Activated CD8-positive, alpha-beta T cell treated with anti-CD3 and anti-CD28 coated beads, Interleukin-2, amount 10 ng/mL, durations not matched to agents 7 days and 5 days (primary cell): Measurements from ENCODE around the gene ADGRB2. TPM values are rescaled to one million over a fixed set of nuclear protein-coding genes. Genes with fewer than 3 reads are reported as not detected.
"Not testable (repeated sequence)": the region's sequence is repeated elsewhere in the genome, so short reads cannot be mapped to it uniquely, and the experiment has no call there.

Source experiments
- ATAC-seq: fragments of 150-1000 bp; cut with Tn5 transposase; one replicate; pipeline ENCODE4 v1.10.0; 2021; ENCODE audit warnings: moderate library complexity
- CTCF ChIA-PET: fragments of 350-600 bp; sonication (Branson Sonifier 250); formaldehyde crosslinking; loops from one replicate; lab custom pipeline; 2021; ENCODE audit warnings: antibody characterized with exemption; lab: Charles Lee
- POLR2A ChIA-PET: fragments of 350-600 bp; sonication (Branson Sonifier 250); formaldehyde crosslinking; loops from one replicate; lab custom pipeline; 2021; ENCODE audit warnings: antibody characterized with exemption; lab: Charles Lee
- DNase-seq: peaks from one replicate; pipeline ENCODE4 v3.0.0-alpha.2; 2020
- H3K27ac Mint-ChIP-seq: one replicate; pipeline ENCODE4 v1.8.0; 2021; ENCODE audit warnings: mild to moderate bottlenecking, mixed read lengths
- H3K27me3 Mint-ChIP-seq: one replicate; pipeline ENCODE4 v1.8.0; 2021; ENCODE audit warnings: low read depth, mixed read lengths
- H3K36me3 Mint-ChIP-seq: one replicate; pipeline ENCODE4 v1.8.0; 2021; ENCODE audit warnings: low read depth, mixed read lengths
- H3K4me1 Mint-ChIP-seq: one replicate; pipeline ENCODE4 v1.8.0; 2021; ENCODE audit warnings: low read depth, mixed read lengths
- H3K4me3 Mint-ChIP-seq: one replicate; pipeline ENCODE4 v1.8.0; 2021; ENCODE audit warnings: mild to moderate bottlenecking, mixed read lengths
- H3K9me3 Mint-ChIP-seq: one replicate; pipeline ENCODE4 v1.8.0; 2022; ENCODE audit warnings: mixed read lengths; ENCODE audit not compliant: insufficient read depth
- total RNA-seq, 2 experiments: library from RNA; stranded (reverse); gene quantifications; one replicate each; pipeline ENCODE4 v1.2.3, GENCODE V29; 2021

ADGRB2 gene
- total RNA-seq, 2 experiments from 2014 or later: 0.05 to 0.37 TPM

GRCh38 chr1:31714442-31715086 is 49.6 kb downstream of the ADGRB2 start:
- DNase-seq (peak; percentile 36), ATAC-seq (peak; percentile 66)
- Mint-ChIP-seq H3K4me1 (peaks cover 10% of the 10 kb centered on the region), H3K36me3 (no peaks in the 10 kb centered on the region), H3K4me3 (no peak overlapping the region), H3K27ac (no peak overlapping the region), H3K9me3 (no peaks in the 10 kb centered on the region), H3K27me3 (peaks cover 56% of the 10 kb centered on the region)
- CTCF ChIA-PET: interaction anchor here (0.9 to 2.7 kb wide), 7 partner anchors 10 to 349 kb away, joined by 3 to 15 read pairs (median 4); partner anchors contain the start of gene COL16A1
- POLR2A ChIA-PET: no interaction called here

DNA sequence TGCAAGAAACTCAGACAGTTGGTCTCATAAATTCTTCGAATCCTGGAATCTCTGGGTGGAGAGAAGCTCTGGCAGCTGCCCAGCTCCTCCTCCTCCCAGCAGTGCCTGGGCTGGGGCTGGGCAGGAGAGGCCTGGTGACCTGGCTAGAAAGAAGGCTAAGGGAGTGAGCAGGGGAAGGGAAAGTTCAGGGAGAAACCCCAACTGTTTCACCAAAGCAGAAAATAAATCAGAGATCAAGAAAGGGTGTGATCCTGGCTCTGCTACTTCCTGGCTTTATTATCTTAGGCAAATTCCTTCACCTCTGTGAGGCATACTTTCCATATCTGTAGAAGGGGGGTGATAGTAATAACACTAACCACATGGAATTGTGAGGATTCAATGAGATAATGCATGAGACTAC is 51.5 kb downstream of the ADGRB2 start:
- no peak for DNase-seq
- H3K27ac Mint-ChIP-seq: no peak overlapping the region
- H3K4me1 Mint-ChIP-seq: peaks cover 18% of the 10 kb centered on the region
- peaks cover 58% of the 10 kb centered on the region for H3K27me3 Mint-ChIP-seq
- ChIA-PET POLR2A (no interaction called here), CTCF (interaction anchor here (1.4 to 1.9 kb wide), 3 partner anchors 33 to 77 kb away, joined by 5 to 8 read pairs (median 7); no protein-coding TSS in a partner anchor)
- no peak for ATAC-seq
- no peak overlapping the region for H3K4me3 Mint-ChIP-seq
- no peaks in the 10 kb centered on the region for H3K36me3 Mint-ChIP-seq
- H3K9me3 Mint-ChIP-seq: no peaks in the 10 kb centered on the region

DNA sequence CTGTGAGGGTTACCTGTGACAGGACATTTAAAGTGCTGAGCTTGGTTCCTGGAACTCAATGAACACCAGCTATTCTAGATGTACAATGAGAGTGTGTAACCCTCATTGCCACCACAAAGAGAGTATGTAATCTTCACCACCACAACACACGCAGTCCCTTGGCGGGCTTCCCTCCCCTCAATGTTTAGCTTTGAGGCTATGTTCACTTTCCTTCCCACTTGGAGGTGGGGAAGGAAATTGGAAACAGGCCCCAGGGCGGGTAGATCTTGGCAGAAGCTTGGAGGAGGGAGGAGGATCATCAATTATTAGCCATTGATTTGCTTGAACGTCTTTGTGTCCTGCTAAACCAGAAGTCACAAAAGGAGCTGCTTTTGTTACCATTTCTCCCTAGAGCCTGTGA is 52.1 kb downstream of the ADGRB2 start:
- Mint-ChIP-seq H3K9me3 (no peaks in the 10 kb centered on the region), H3K27ac (no peak overlapping the region), H3K4me1 (peaks cover 21% of the 10 kb centered on the region), H3K36me3 (no peaks in the 10 kb centered on the region), H3K27me3 (peaks cover 58% of the 10 kb centered on the region), H3K4me3 (no peak overlapping the region)
- ATAC-seq: no peak
- ChIA-PET POLR2A (interaction anchor here (0.7 kb wide), 1 partner anchor 33 kb away, joined by 3 read pairs; no protein-coding TSS in a partner anchor), CTCF (interaction anchor here (0.6 to 1.9 kb wide), 5 partner anchors 22 to 338 kb away, joined by 3 to 8 read pairs (median 5); no protein-coding TSS in a partner anchor)
- DNase-seq: no peak

DNA sequence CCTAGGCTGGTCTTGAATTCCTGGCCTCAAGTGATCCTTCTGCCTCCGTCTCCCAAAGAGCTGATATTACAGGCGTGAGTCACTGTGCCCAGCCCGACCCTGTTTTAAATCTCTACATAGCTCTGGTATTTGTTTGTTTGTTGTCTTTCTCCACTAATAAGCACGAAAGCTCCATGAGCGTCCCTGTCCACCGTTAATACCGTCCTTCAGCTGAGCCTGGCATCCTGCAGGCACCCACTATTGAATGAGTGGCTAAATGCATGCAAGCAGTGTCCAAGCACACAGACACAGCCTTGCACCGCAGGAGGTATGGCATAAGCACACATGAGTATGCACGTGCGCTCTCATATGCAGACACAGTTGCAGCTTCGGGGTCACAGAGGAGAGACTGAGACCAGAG is 55.8 kb downstream of the ADGRB2 start:
- Mint-ChIP-seq H3K4me3 (no peak overlapping the region), H3K36me3 (no peaks in the 10 kb centered on the region), H3K4me1 (peaks cover 33% of the 10 kb centered on the region), H3K27ac (no peak overlapping the region), H3K27me3 (peaks cover 54% of the 10 kb centered on the region), H3K9me3 (no peaks in the 10 kb centered on the region)
- ChIA-PET POLR2A (no interaction called here), CTCF (interaction anchor here (1.2 to 1.6 kb wide), 2 partner anchors 26 to 64 kb away, joined by 3 to 4 read pairs; partner anchors contain the start of gene PEF1)
- no peak for ATAC-seq
- DNase-seq: no peak

- DNase-seq (no peak), ATAC-seq (no peak)
- POLR2A ChIA-PET: no interaction called here
- H3K9me3 Mint-ChIP-seq: no peaks in the 10 kb centered on the region
- H3K4me1 Mint-ChIP-seq: peaks cover 33% of the 10 kb centered on the region
- CTCF ChIA-PET: interaction anchor here (1.2 to 1.6 kb wide), 2 partner anchors 26 to 63 kb away, joined by 3 to 4 read pairs; partner anchors contain the start of gene PEF1
- H3K4me3 Mint-ChIP-seq: no peak overlapping the region
- peaks cover 55% of the 10 kb centered on the region for H3K27me3 Mint-ChIP-seq
- no peaks in the 10 kb centered on the region for H3K36me3 Mint-ChIP-seq
- peak overlapping the region; percentile 17 for H3K27ac Mint-ChIP-seq
Observed at GRCh38 chr1:31707711-31708110, 56.4 kb downstream of the ADGRB2 start.

GRCh38 chr1:31707059-31707600 is 57.0 kb downstream of the ADGRB2 start:
- H3K27me3 Mint-ChIP-seq: peaks cover 55% of the 10 kb centered on the region
- H3K27ac Mint-ChIP-seq, ATAC-seq, H3K9me3 Mint-ChIP-seq, H3K4me3 Mint-ChIP-seq, DNase-seq, H3K36me3 Mint-ChIP-seq, POLR2A ChIA-PET: not testable (repeated sequence)
- peaks cover 33% of the 10 kb centered on the region for H3K4me1 Mint-ChIP-seq
- CTCF ChIA-PET: interaction anchor here (1.2 to 1.6 kb wide), 2 partner anchors 25 to 62 kb away, joined by 3 to 4 read pairs; partner anchors contain the start of gene PEF1

GRCh38 chr1:31706384-31707058 is 57.6 kb downstream of the ADGRB2 start:
- Mint-ChIP-seq H3K4me1 (peaks cover 33% of the 10 kb centered on the region), H3K27ac (no peak overlapping the region), H3K27me3 (peaks cover 52% of the 10 kb centered on the region), H3K4me3 (no peak overlapping the region), H3K36me3 (no peaks in the 10 kb centered on the region), H3K9me3 (no peaks in the 10 kb centered on the region)
- ATAC-seq (no peak), DNase-seq (no peak)
- CTCF ChIA-PET: no interaction called here
- POLR2A ChIA-PET: no interaction called here

DNA sequence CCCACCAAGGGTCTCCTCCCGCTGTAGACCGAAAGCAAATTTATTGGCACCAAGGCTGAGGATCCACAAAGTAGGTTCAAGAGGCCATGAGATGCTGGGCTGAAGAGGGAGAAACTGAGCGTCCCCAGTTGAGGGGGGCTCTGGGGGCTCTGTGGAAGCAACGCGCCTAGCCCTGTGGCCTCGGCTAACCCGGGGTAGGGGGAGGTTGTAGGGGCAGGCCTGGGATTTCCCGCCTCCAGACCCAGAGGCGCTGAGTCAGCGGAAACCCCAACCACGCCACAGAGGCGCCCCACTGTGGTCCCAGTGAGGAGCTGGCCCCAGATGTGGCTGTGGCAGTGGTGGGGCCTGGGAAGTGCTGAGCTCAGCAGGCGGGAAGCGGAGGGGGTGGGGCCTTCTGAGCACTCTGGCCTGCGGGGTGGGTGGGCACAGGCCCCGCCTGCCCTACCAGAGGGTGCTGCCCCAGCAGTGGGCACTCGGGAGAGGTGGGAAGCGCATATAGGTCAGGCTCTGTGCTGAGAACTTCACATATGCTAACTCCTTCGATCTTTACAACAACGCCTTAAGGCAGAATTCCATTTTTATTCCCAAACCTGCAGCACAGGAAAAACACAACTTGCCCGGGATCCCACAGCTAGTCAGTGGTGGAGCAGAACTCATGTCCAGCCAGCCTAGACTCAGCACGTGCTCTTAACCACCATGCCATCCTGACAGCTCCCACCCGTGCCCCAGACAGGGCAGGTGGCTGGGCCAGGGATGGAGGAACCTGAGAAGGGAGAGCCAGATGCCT is 58.9 kb downstream of the ADGRB2 start:
- Mint-ChIP-seq H3K27me3 (peaks cover 52% of the 10 kb centered on the region), H3K4me3 (peak overlapping the region; percentile 7), H3K36me3 (no peaks in the 10 kb centered on the region), H3K9me3 (no peaks in the 10 kb centered on the region), H3K27ac (no peak overlapping the region), H3K4me1 (peaks cover 41% of the 10 kb centered on the region)
- POLR2A ChIA-PET: no interaction called here
- CTCF ChIA-PET: interaction anchor here (0.7 to 2.9 kb wide), 8 partner anchors 10 to 83 kb away, joined by 3 to 14 read pairs (median 6); no protein-coding TSS in a partner anchor
- DNase-seq (peak; percentile 79), ATAC-seq (peak; percentile 79)

DNA sequence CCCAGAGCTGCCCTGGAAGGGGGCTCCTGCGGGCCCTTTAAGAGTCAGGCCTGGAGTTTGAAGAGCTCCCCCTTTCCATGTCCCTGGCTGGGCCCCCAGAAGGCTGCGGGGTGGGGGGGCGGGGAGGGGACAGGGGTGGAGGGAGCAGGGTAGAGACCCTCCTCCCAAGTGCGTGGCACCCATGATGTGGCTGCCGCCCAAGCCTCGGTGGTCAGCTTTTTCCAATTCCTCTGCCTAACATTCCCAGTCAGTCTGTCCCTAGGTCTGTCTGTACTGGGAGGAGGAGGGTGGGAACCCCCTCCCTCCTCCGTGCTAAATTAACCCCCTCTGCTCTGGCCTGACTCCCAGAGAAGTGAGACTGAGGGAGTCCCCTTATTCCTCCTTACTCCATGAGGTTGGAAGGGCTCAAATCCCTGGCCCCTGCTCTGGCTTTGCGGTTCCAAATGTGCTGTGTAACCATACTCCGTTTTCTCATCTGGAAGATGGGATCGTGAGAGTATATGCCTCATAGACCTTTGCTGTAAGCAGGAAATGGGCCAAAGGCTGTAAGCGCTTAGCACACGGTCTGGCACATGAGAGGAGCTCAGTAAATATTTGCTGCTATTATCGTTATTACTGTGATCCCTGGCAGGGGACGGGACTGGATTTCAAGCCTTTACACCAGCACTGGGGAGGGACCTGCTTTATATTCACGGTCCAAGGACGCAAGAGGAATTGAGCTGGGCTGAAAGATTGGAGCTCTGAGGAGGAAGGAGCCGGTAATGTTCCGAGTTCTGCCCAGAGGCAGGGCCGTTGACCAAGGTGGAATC is 59.7 kb downstream of the ADGRB2 start:
- peaks cover 46% of the 10 kb centered on the region for H3K4me1 Mint-ChIP-seq
- POLR2A ChIA-PET: no interaction called here
- no peaks in the 10 kb centered on the region for H3K36me3 Mint-ChIP-seq
- DNase-seq (no peak), ATAC-seq (no peak)
- H3K4me3 Mint-ChIP-seq: peak overlapping the region; percentile 7
- H3K9me3 Mint-ChIP-seq: no peaks in the 10 kb centered on the region
- H3K27me3 Mint-ChIP-seq: peaks cover 52% of the 10 kb centered on the region
- CTCF ChIA-PET: interaction anchor here (0.7 to 2.9 kb wide), 9 partner anchors 11 to 85 kb away, joined by 3 to 14 read pairs (median 5); no protein-coding TSS in a partner anchor
- H3K27ac Mint-ChIP-seq: no peak overlapping the region

GRCh38 chr1:31703431-31704270 is 60.5 kb downstream of the ADGRB2 start, which contains the start of gene COL16A1:
Gene COL16A1, minus strand, starts transcription at chr1:31704017. Its CDS starts 1,824 bp downstream, at chr1:31702193.
- no peak for ATAC-seq
- Mint-ChIP-seq H3K9me3 (no peaks in the 10 kb centered on the region), H3K27me3 (peaks cover 46% of the 10 kb centered on the region), H3K4me1 (peaks cover 52% of the 10 kb centered on the region), H3K4me3 (peak within 1 kb of the TSS; percentile 7), H3K36me3 (no peaks in the 10 kb centered on the region), H3K27ac (no peak within 1 kb of the TSS)
- CTCF ChIA-PET: interaction anchor here (1.1 to 2.9 kb wide), 3 partner anchors 11 to 85 kb away, joined by 4 to 14 read pairs (median 11); no protein-coding TSS in a partner anchor
- POLR2A ChIA-PET: interaction anchor here (1.1 kb wide), 1 partner anchor 13 kb away, joined by 3 read pairs; no protein-coding TSS in a partner anchor
- no peak for DNase-seq
